Measurements from ENCODE around the gene PELI2.

PELI2 gene

DNA sequence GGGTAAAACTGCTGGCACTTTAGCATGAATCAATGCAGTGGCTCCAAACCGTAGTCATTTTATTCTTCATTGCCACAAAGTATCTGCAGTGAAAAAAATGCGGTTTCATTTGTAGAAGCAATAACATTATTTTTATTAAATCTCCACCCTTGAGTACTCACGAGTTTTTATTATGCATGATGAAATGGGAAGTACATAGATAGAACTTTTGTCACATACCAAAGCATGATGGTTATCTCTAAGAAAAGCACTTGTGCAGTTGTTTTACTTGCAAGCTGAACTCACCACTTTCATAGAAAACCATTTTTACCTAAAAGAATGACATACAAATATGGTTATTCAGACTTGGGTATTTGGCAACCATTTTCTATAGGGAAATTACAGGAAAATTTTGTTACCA is 90.3 kb downstream of the PELI2 start:
- DNase-seq, result peak; percentile 30

GRCh38 chr14:56210571-56210970 is 92.4 kb downstream of the PELI2 start:
- DNase-seq, result no peak

- peak; percentile 59 for DNase-seq
Measured at GRCh38 chr14:56211084-56211483, 92.9 kb downstream of the PELI2 start.

GRCh38 chr14:56211844-56212243 is 93.6 kb downstream of the PELI2 start:
- no peak for DNase-seq

DNA sequence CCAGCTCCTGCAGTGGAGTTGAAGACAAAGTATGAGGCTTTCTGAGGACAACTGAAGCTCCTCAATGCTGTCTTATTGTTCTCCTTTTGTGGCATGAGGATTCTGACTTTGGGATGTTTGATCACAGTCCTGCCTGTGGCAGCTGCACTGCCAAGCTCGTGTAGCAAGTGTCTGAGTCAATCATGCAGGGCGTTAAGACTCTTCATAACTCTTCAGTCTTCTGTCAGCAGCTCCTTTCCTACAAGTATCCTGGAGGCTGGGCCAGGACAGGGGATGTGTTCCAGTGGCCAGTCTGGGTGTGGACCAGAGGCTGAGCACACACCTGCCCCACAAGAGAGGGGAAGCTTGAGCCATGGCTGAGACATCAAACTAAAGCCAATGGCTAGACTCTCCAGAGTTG is 94.3 kb downstream of the PELI2 start:
- DNase-seq, result no peak

DNA sequence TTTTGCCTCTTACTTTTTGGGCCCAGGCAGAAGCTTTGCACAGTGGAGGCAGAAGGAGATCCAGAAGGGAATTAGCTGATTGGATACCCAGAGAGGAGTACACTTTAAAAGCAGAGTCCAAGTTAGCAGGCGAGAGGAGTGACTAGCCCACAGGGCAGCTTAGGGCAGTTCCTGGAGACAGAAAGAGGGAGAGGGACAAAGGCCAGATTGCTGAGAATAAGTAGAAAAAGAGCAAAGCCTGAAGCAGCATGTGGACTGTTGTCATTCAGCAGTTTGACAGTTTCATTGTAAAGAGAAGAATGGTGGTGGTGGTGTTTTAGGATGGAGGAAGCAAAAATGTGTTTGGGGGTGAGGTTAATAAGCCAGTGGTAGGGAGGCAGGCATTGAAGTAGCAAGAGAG is 95.1 kb downstream of the PELI2 start:
- DNase-seq, result no peak

GRCh38 chr14:56215180-56215579 is 97.0 kb downstream of the PELI2 start:
- no peak for DNase-seq

- peak; percentile 94 for DNase-seq
Measured at GRCh38 chr14:56216626-56217379, 98.6 kb downstream of the PELI2 start.

GRCh38 chr14:56217380-56218045 is 99.3 kb downstream of the PELI2 start:
- no peak for DNase-seq

DNA sequence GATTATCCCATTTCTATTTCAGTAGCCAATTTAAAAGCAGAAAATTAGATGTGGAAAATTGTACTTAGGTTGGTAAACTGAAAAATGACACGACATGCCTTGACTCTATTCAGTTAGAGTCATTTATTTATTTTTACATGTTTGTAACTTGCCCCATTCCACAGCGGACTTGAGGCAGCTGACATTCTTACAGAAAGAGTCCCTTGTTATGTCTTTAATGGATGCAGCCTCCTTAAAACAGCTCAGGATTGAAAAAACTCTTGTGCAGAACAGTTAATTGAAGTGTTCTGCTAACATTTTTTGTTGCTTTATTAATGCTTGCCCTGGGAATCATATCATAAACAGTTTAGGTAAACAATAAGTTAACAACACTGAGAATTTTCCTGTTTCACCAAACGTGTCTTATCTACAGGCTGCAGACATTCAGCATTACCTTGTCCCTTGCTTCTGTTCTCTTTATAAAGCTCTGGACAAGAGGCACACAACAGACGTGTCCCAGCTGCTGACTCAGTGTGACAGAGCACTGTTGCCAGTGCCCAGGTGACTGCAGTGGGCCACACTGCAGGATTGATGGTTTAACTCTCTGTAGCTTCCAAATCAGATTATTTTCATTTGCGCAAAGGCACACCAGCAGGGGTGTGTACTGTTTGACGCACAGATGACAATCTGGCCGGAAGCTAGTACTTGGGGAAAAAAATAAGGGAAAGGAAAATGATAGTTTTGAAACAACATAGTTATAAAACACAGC is 101.6 kb downstream of the PELI2 start:
- DNase-seq, result peak; percentile 86

- DNase-seq, result peak; percentile 35
Measured at GRCh38 chr14:56221382-56222128, 103.3 kb downstream of the PELI2 start.

DNA sequence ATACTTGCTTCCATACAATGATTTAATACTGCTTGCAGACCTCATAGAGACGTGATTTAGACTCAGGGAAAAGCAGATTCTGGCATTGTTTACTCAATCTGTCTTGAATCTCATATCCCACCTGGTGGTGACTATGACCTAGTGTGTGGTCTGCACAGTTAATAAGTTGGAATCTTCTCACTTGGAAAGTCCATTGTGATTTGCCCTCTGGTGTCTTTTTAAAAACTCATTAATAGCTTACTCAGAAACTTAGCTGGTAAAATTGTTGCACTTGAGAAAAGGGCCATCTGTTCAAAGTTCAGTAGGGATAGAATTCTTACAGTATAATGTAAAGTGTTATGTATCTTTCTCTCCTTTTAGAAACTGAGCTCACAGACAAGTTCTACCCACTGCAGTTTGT is 106.0 kb downstream of the PELI2 start:
- no peak for DNase-seq

GRCh38 chr14:56224691-56225681 is 106.8 kb downstream of the PELI2 start:
- DNase-seq, result no peak

DNA sequence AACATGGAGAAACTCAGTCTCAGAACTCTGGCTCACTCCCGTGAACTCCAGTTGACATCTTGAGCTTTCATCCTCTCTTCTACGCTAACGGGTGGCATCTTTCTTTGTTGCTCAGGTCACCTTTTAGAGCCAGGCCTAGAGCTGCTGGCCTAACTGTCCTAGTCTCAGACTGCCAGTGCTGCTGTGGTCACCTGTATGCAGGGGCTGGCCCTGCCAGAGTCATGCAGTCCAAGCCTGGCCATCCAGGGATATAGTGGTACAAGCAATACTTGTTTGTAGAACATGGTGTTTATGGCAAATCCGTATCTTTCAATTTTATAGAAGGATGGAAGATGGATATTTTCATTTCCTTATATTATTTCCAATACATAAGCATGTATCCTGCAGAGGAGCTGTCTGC is 117.2 kb downstream of the PELI2 start:
- DNase-seq, result no peak

- peak; percentile 30 for DNase-seq
Measured at GRCh38 chr14:56237398-56237797, 119.2 kb downstream of the PELI2 start.

- DNase-seq, result no peak
Measured at GRCh38 chr14:56241461-56241860, 123.2 kb downstream of the PELI2 start.

GRCh38 chr14:56243110-56243509 is 124.9 kb downstream of the PELI2 start:
- DNase-seq, result no peak

GRCh38 chr14:56244138-56244789 is 126.1 kb downstream of the PELI2 start:
- DNase-seq, result peak; percentile 57

DNA sequence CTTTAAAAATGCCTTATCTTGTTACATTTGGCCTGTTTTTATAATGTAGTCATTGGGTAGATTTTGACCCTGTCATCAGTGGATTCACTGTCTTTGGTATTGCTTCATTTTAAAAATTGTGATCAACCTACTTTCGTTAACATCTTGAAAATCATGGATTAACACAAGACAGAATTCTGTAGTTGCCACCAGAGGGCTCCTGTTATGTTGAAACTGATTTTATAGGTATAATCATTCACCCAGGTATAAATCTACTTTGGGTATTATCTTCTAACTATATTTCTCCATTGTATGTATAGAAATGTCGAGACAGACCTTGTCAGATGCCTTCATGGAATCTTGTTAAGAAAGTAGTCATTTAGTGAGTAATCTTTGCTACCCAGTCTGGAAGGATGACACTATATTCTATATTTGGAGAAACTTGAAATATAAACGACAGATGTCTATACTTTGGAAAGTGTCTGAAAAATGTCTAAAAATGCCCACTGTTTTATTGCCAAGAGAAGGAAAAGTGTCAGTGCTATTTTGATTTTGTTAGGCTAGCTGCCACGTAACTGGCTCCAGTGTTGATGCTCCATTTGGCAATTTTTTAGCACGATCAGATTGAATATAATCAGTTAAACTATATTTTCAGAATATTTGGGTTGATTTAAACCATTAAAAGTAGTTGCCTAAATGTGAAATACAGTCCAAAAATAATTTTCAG is 129.4 kb downstream of the PELI2 start:
- peak; percentile 48 for DNase-seq

GRCh38 chr14:56248442-56248841 is 130.2 kb downstream of the PELI2 start:
- no peak for DNase-seq

DNA sequence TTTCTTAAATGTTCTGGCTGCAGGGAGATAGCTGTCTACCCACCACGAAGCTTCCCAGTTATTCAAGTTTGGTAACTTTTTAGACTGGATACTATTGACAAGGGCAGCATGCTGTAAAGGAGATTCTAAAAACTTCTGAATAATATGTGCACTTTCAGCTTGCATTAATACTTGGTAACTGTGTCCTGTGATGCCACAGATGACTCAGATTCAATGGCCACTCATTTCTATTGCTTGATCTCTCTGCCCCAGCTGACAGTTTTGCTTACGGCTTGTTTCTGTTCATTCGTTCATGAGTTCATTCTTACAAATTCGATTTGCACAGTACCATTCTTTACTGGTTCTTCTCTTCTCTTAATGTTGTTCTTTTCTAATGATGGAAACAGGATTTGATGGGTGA is 142.8 kb downstream of the PELI2 start:
- DNase-seq, result no peak

Measured in hematopoietic multipotent progenitor cell treated with erythropoietin and hydrocortisone succinate and interleukin-3 and kit ligand, for 6 days (in vitro differentiated cells).